Trophoblast cell (in vitro differentiated cells and primary cell): ENCODE measurements around the gene AADACL2.

ENCODE experiments used
- DNase-seq, 2 donors: peaks; one replicate each; pipeline ENCODE4 v3.0.0-alpha.2; 2016
- H2AFZ ChIP-seq: 2 replicates; pipeline ENCODE4 v1.6.1; 2013; ENCODE audit warnings: low read length, moderate library complexity, mild to moderate bottlenecking; ENCODE audit not compliant: insufficient read depth, poor library complexity
- H2AK5ac ChIP-seq: 2 replicates; pipeline ENCODE4 v1.6.1; 2013; ENCODE audit warnings: mild to moderate bottlenecking, low read length
- H2BK120ac ChIP-seq: 2 replicates; pipeline ENCODE4 v1.6.1; 2013; ENCODE audit warnings: low read length, mild to moderate bottlenecking, moderate library complexity; ENCODE audit not compliant: insufficient read depth, poor library complexity
- H2BK12ac ChIP-seq: 2 replicates; pipeline ENCODE4 v1.6.1; 2013; ENCODE audit warnings: mild to moderate bottlenecking, low read length, moderate library complexity
- H2BK5ac ChIP-seq: 2 replicates; pipeline ENCODE4 v1.6.1; 2013; ENCODE audit warnings: low read length, low read depth, moderate library complexity, mild to moderate bottlenecking; ENCODE audit not compliant: poor library complexity
- H3K14ac ChIP-seq: 2 replicates; pipeline ENCODE4 v1.6.1; 2013; ENCODE audit warnings: mild to moderate bottlenecking, low read length
- H3K18ac ChIP-seq: 2 replicates; pipeline ENCODE4 v1.6.1; 2013; ENCODE audit warnings: mild to moderate bottlenecking, low read length
- H3K23ac ChIP-seq: 2 replicates; pipeline ENCODE4 v1.6.1; 2013; ENCODE audit warnings: low read length
- H3K27ac ChIP-seq: 2 replicates; pipeline ENCODE4 v1.5.1; 2013; ENCODE audit warnings: low read depth, mild to moderate bottlenecking, inconsistent platforms, low read length, moderate library complexity
- H3K27me3 ChIP-seq: 2 replicates; pipeline ENCODE4 v1.6.1; 2013; ENCODE audit warnings: inconsistent platforms, mild to moderate bottlenecking, low read length, moderate library complexity; ENCODE audit not compliant: insufficient read depth
- H3K36me3 ChIP-seq, 2 experiments: 1 replicate in 1 of 2; 2 replicates in 1 of 2; pipeline ENCODE4 v1.6.1; 2013; ENCODE audit warnings: low read length in 2 of 2, mild to moderate bottlenecking in 2 of 2, moderate library complexity in 1 of 2; ENCODE audit not compliant: insufficient read depth in 2 of 2, control insufficient read depth in 1 of 2
- H3K4ac ChIP-seq: 2 replicates; pipeline ENCODE4 v1.6.1; 2013; ENCODE audit warnings: low read depth, mild to moderate bottlenecking, low read length, moderate library complexity
- H3K4me1 ChIP-seq, 2 experiments: 1 replicate in 1 of 2; 2 replicates in 1 of 2; pipeline ENCODE4 v1.6.1; 2013; ENCODE audit warnings: low read length in 2 of 2, mild to moderate bottlenecking in 2 of 2, moderate library complexity in 1 of 2; ENCODE audit not compliant: insufficient read depth in 2 of 2, control insufficient read depth in 1 of 2
- H3K4me2 ChIP-seq: 2 replicates; pipeline ENCODE4 v1.6.1; 2013; ENCODE audit warnings: inconsistent platforms, mild to moderate bottlenecking, low read length, moderate library complexity
- H3K4me3 ChIP-seq: 2 replicates; pipeline ENCODE4 v1.5.1; 2013; ENCODE audit warnings: mild to moderate bottlenecking, low read depth, low read length, inconsistent platforms
- H3K79me1 ChIP-seq: one replicate; pipeline ENCODE4 v1.6.1; 2013; ENCODE audit warnings: low read length
- H3K79me2 ChIP-seq: 2 replicates; pipeline ENCODE4 v1.6.1; 2013; ENCODE audit warnings: low read length, mild to moderate bottlenecking; ENCODE audit not compliant: control insufficient read depth, insufficient read depth, poor library complexity
- H3K9ac ChIP-seq: 2 replicates; pipeline ENCODE4 v1.6.1; 2013; ENCODE audit warnings: mild to moderate bottlenecking, low read length
- H3K9me3 ChIP-seq: 2 replicates; pipeline ENCODE4 v1.6.1; 2013; ENCODE audit warnings: low read depth, mild to moderate bottlenecking, control low read depth, inconsistent platforms, low read length; ENCODE audit not compliant: insufficient read depth
- H4K12ac ChIP-seq: 2 replicates; pipeline ENCODE4 v1.6.1; 2013; ENCODE audit warnings: low read depth, mild to moderate bottlenecking, low read length, moderate library complexity
- H4K8ac ChIP-seq: 2 replicates; pipeline ENCODE4 v1.6.1; 2013; ENCODE audit warnings: low read depth, mild to moderate bottlenecking, low read length, moderate library complexity
- H4K91ac ChIP-seq: one replicate; pipeline ENCODE4 v1.6.1; 2013; ENCODE audit warnings: low read depth, mild to moderate bottlenecking, low read length, moderate library complexity
- WGBS: extraction: QIAGEN DNeasy Blood & Tissue Kit; methylation state at CpG from one replicate; pipeline ENCODE4 v1.1.7; 2013; ENCODE audit warnings: missing lambda C conversion rate; ENCODE audit not compliant: insufficient read length, insufficient coverage; ENCODE audit errors: extremely low coverage; 5-methylcytosine and 5-hydroxymethylcytosine counted together

AADACL2 gene

GRCh38 chr3:151794080-151794479 lies 60.4 kb downstream of the AADACL2 start:
- DNase-seq, result no peak
- WGBS, result no CpG with 5 or more reads among the region's 2 CpGs
- no peak overlapping the region for H4K91ac ChIP-seq
- H2AK5ac ChIP-seq, result no peak overlapping the region
- no peak overlapping the region for H4K8ac ChIP-seq
- no peak overlapping the region for H4K12ac ChIP-seq
- no peaks in the 10 kb centered on the region for H3K36me3 ChIP-seq
- no peak overlapping the region for H3K27ac ChIP-seq
- H3K18ac ChIP-seq, result no peak overlapping the region
- H3K79me2 ChIP-seq, result no peaks in the 10 kb centered on the region
- H3K23ac ChIP-seq, result no peak overlapping the region
- no peak overlapping the region for H3K4me3 ChIP-seq
- H2BK120ac ChIP-seq, result no peak overlapping the region
- H2BK5ac ChIP-seq, result no peak overlapping the region
- no peaks in the 10 kb centered on the region for H3K4me1 ChIP-seq
- H2BK12ac ChIP-seq, result no peak overlapping the region
- H3K4ac ChIP-seq, result no peak overlapping the region
- H3K27me3 ChIP-seq, result no peaks in the 10 kb centered on the region
- H3K14ac ChIP-seq, result no peak overlapping the region
- H3K4me2 ChIP-seq, result no peak overlapping the region
- H3K9me3 ChIP-seq, result no peaks in the 10 kb centered on the region
- no peak overlapping the region for H2AFZ ChIP-seq
- H3K79me1 ChIP-seq, result no peaks in the 10 kb centered on the region
- H3K9ac ChIP-seq, result no peak overlapping the region

DNA sequence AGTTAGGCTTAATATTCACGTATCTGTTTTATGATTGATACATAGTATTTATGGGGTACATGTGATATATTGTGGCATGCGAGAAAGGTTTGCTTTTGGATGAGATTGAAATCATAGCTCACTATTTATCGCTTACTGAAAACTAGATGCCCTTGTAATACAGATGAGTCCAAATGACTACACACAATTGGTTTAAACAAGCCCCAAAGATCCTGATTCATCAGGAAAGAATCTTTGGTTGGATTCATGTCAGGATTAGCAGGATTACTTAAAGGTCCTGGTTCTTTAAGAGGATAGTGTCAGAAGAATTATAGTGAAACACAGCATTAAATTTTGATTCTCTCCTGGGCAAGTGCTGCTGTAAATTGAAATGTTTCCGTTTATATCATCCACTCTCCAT lies 61.5 kb downstream of the AADACL2 start:
- H4K8ac ChIP-seq, result no peak overlapping the region
- no peaks in the 10 kb centered on the region for H3K36me3 ChIP-seq
- H3K27me3 ChIP-seq, result no peaks in the 10 kb centered on the region
- no peak overlapping the region for H3K14ac ChIP-seq
- no peak overlapping the region for H3K4me3 ChIP-seq
- no peak overlapping the region for H2BK12ac ChIP-seq
- DNase-seq, result peak in 1 of 2 donors; percentile 58
- no peak overlapping the region for H4K91ac ChIP-seq
- H3K18ac ChIP-seq, result no peak overlapping the region
- H3K79me1 ChIP-seq, result no peaks in the 10 kb centered on the region
- H3K4me1 ChIP-seq, result no peaks in the 10 kb centered on the region
- H3K9me3 ChIP-seq, result no peaks in the 10 kb centered on the region
- H3K4ac ChIP-seq, result no peak overlapping the region
- H3K27ac ChIP-seq, result no peak overlapping the region
- no peak overlapping the region for H3K9ac ChIP-seq
- H4K12ac ChIP-seq, result no peak overlapping the region
- H3K4me2 ChIP-seq, result no peak overlapping the region
- no peak overlapping the region for H2AFZ ChIP-seq
- no peak overlapping the region for H2BK5ac ChIP-seq
- no peaks in the 10 kb centered on the region for H3K79me2 ChIP-seq
- H2AK5ac ChIP-seq, result no peak overlapping the region
- H3K23ac ChIP-seq, result no peak overlapping the region
- no peak overlapping the region for H2BK120ac ChIP-seq
- WGBS, result 100% methylated on average over 1 of the region's 4 CpGs

DNA sequence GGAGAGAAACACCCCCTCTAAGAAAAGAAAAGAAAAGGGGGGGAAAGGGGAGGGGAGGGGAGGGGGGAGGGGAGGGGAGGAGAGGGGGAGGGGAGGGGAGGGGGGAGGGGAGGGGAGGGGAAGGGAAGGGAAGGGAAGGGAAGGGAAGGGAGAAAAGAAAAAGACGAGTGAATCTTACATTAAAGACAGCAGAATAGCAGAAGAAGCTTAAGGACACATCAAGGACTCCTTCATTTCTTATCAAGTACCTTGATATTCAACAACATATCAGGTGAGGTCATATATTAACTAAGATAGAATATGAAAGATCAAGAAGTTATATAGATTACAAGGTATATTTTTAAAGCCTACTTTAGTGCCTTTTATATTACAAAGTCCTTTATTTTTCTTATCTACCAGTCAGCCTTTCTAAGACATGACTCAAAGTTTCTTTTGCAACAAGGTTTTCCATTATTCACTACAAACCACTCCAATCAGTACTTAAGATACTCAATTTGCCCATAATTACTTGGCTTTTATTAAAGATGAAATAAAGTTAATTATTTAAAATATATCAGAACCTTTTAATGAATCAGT lies 62.5 kb downstream of the AADACL2 start:
- Histone ChIP-seq H3K4me1 (no peaks in the 10 kb centered on the region), H3K79me1 (no peaks in the 10 kb centered on the region), H4K91ac (no peak overlapping the region), H3K27me3 (no peaks in the 10 kb centered on the region), H3K18ac (no peak overlapping the region), H2AFZ (no peak overlapping the region), H3K9me3 (no peaks in the 10 kb centered on the region), H4K12ac (no peak overlapping the region), H4K8ac (no peak overlapping the region), H3K4me2 (no peak overlapping the region), H3K36me3 (no peaks in the 10 kb centered on the region), H3K4ac (no peak overlapping the region), H3K4me3 (no peak overlapping the region), H2BK5ac (no peak overlapping the region), H3K23ac (no peak overlapping the region), H3K79me2 (no peaks in the 10 kb centered on the region), H2BK12ac (no peak overlapping the region), H2AK5ac (no peak overlapping the region), H3K14ac (no peak overlapping the region), H3K27ac (no peak overlapping the region), H3K9ac (no peak overlapping the region), H2BK120ac (no peak overlapping the region)
- WGBS, result no CpG with 5 or more reads among the region's 1 CpG
- DNase-seq, result peak in 1 of 2 donors; percentile 14

GRCh38 chr3:151798466-151798865 lies 64.7 kb downstream of the AADACL2 start:
- Histone ChIP-seq H4K8ac (no peak overlapping the region), H3K36me3 (no peaks in the 10 kb centered on the region), H2BK12ac (no peak overlapping the region), H3K4me1 (no peaks in the 10 kb centered on the region), H2AK5ac (no peak overlapping the region), H4K12ac (no peak overlapping the region), H2BK120ac (no peak overlapping the region), H3K4me2 (no peak overlapping the region), H3K18ac (no peak overlapping the region), H3K79me1 (no peaks in the 10 kb centered on the region), H3K9ac (no peak overlapping the region), H4K91ac (no peak overlapping the region), H3K9me3 (no peaks in the 10 kb centered on the region), H2AFZ (no peak overlapping the region), H2BK5ac (no peak overlapping the region), H3K79me2 (no peaks in the 10 kb centered on the region), H3K27ac (no peak overlapping the region), H3K27me3 (no peaks in the 10 kb centered on the region), H3K4ac (no peak overlapping the region), H3K14ac (no peak overlapping the region), H3K23ac (no peak overlapping the region), H3K4me3 (no peak overlapping the region)
- no peak for DNase-seq
- no CpG with 5 or more reads among the region's 2 CpGs for WGBS
